ENCODE measurements around the gene MXRA8.
A peak's percentile ranks its signal among the peaks of the same experiment; 100 is the strongest.

MXRA8 gene

DNA sequence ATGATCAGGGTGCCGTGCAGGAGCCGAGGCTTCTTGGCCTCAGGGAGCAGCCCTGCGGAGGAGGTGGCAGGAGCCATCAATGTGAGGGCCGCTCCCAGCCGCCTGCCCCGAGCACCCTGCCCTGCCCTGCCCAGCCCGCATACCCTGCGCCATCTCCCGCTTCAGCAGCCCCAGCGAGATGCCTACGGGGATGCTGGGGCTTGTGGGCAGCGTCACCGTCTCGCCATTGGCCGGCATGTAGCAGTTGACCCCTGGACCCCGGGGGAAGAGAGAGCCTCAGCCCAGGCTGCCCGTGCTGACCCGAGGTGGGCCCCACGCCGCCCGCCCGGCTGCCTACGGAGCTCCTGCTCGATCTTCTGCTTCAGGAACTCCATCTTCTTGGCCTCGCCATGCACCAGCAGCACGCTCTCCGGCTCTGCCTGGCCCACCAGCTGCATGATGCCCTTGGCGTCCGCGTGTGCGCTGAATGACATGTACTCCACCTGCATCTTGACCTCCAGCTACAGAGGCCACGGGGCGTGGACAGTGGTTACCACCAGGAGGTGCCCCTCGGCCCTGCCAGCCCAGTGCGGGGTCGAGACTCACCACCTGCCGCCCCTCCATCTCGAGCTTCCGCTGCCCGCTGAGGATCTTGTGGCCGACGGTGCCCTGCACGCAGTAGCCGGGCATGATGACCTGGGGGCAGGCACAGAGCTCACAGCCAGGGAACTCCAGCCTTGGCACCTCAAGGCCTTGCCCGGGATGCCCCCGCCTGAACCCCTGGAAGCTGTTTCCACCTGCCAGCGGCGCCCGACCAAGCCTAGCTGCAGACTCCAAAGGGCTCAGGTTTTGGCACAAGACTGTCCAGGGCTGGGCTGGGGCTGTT is 45.7 kb downstream of the MXRA8 start:
- TF ChIP-seq, protein P1, sequence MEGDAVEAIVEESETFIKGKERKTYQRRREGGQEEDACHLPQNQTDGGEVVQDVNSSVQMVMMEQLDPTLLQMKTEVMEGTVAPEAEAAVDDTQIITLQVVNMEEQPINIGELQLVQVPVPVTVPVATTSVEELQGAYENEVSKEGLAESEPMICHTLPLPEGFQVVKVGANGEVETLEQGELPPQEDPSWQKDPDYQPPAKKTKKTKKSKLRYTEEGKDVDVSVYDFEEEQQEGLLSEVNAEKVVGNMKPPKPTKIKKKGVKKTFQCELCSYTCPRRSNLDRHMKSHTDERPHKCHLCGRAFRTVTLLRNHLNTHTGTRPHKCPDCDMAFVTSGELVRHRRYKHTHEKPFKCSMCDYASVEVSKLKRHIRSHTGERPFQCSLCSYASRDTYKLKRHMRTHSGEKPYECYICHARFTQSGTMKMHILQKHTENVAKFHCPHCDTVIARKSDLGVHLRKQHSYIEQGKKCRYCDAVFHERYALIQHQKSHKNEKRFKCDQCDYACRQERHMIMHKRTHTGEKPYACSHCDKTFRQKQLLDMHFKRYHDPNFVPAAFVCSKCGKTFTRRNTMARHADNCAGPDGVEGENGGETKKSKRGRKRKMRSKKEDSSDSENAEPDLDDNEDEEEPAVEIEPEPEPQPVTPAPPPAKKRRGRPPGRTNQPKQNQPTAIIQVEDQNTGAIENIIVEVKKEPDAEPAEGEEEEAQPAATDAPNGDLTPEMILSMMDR (IDR thresholded peaks at IDR 0.05; ENCODE audit: insufficient read depth, low read length, poor library complexity, severe bottlenecking) = no peak
- Histone ChIP-seq H3K4me3 (replicated peaks; ENCODE audit: low read depth, low read length) (no peak overlapping the region), H3K36me3 (ENCODE audit: control insufficient read depth, insufficient read depth, low read length) (peaks cover 28% of the 10 kb centered on the region), H3K27me3 (replicated peaks; ENCODE audit: control insufficient read depth, insufficient read depth, low read length) (no peaks in the 10 kb centered on the region)
- DNase-seq (ENCODE audit: extremely low read depth, insufficient read length) = no peak

DNA sequence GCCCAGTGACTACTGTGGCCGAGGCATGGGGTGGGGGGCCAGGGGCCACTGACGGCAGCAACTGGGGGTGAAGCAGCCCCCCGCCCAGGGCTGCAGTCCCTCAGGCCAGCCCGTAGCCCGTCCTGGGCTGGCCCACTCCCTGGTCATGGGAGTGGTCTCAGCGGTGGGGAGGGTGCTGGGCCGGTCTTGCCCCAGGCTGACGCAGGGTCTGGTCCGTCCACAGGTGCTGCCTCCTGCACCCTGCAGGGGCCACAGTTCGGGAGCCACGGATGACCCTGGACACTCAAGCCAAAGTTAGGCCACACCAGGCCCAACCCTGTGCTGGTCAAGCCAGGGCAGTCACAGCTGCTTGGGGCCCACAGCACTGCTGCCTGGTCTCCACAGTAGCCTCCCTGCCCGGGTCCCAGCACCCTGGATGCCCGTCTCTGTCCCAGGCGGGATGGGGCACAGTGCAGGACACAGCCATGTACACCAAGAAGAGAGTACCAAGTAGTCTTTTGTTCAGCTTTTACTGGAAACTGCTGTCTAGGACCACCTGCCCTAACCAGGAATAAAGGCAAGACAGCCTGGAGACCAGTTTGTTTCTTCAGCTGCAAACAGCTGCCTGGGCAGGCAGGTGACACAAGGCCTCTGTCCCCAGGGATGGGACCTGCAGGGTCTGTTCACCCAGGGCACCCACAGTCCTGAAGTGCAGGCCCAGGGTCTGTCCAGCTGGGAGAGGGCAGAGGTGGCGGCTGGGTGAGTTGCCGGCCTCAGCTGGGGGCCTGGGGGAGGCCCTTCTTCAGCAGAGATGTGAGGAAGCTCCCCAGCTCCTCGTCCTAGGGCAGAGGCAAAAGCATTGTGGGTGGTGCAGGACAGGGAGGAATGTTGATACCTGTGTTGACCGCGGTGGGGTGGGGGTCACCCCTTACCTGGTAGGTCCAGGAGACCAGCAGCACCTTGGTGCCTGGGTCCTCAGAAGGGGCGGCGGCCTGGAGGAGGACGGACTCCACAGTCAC is 46.9 kb downstream of the MXRA8 start:
- peaks cover 28% of the 10 kb centered on the region for H3K36me3 ChIP-seq (ENCODE audit: control insufficient read depth, insufficient read depth, low read length)
- no peaks in the 10 kb centered on the region for H3K27me3 ChIP-seq (replicated peaks; ENCODE audit: control insufficient read depth, insufficient read depth, low read length)
- TF ChIP-seq, protein P1 (IDR thresholded peaks at IDR 0.05; ENCODE audit: insufficient read depth, low read length, poor library complexity, severe bottlenecking) = no peak
- DNase-seq (ENCODE audit: extremely low read depth, insufficient read length) = no peak
- no peak overlapping the region for H3K4me3 ChIP-seq (replicated peaks; ENCODE audit: low read depth, low read length)

DNA sequence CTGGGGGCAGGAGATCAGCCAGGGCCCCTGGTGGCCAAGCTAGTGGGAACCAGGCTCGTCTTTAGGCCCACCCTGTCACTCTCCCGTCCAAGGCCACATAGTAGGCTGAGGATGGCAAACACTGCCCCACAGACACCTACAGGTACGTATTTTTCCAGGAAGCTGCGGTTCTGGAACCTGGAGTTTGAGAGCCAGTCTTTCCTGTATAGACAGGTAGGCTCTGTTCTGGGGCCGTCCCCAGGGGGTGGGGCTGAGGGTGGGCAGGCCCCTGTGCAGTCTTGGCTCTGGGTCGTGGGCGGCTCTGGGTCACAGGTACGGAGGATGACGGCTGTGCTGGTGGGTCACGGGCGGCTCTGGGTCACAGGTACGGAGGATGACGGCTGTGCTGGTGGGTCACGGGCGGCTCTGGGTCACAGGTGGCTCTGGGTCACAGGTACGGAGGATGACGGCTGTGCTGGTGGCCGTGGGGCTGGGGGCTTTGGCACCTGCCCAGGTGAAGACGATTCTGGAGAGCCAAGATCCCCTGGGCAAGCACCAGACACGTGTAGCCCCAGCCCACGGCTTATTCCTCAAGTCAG is 47.8 kb downstream of the MXRA8 start:
- Histone ChIP-seq H3K27me3 (replicated peaks; ENCODE audit: control insufficient read depth, insufficient read depth, low read length) (no peaks in the 10 kb centered on the region), H3K36me3 (ENCODE audit: control insufficient read depth, insufficient read depth, low read length) (peaks cover 28% of the 10 kb centered on the region), H3K4me3 (replicated peaks; ENCODE audit: low read depth, low read length) (no peak overlapping the region)
- no peak for DNase-seq (ENCODE audit: extremely low read depth, insufficient read length)
- TF ChIP-seq, protein P1 (IDR thresholded peaks at IDR 0.05; ENCODE audit: insufficient read depth, low read length, poor library complexity, severe bottlenecking) = no peak

DNA sequence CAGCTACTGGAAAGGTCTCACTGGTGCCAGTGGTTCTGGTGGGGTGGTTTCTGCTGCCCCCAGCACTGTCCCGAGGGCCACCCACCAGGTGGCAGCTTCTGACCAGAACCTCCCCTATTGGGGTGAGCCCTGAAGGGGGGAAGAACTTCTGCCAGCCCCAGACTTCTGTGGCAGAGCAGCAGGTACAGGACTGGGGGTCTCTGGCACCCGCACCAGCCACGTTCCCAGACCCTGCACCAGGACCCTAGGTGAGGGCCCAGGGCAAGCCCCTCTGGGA is 48.3 kb downstream of the MXRA8 start:
- no peak for DNase-seq (ENCODE audit: extremely low read depth, insufficient read length)
- Histone ChIP-seq H3K4me3 (replicated peaks; ENCODE audit: low read depth, low read length) (no peak overlapping the region; the same call in 1 of the 2 replicates), H3K36me3 (ENCODE audit: control insufficient read depth, insufficient read depth, low read length) (peaks cover 27% of the 10 kb centered on the region), H3K27me3 (replicated peaks; ENCODE audit: control insufficient read depth, insufficient read depth, low read length) (no peaks in the 10 kb centered on the region)
- TF ChIP-seq, protein P1 (IDR thresholded peaks at IDR 0.05; ENCODE audit: insufficient read depth, low read length, poor library complexity, severe bottlenecking) = no peak

GRCh38 chr1:1309251-1310108 is 48.9 kb downstream of the MXRA8 start:
- DNase-seq (ENCODE audit: extremely low read depth, insufficient read length) = no peak
- no peaks in the 10 kb centered on the region for H3K27me3 ChIP-seq (replicated peaks; ENCODE audit: control insufficient read depth, insufficient read depth, low read length)
- H3K4me3 ChIP-seq (replicated peaks; ENCODE audit: low read depth, low read length) = peak overlapping the region; percentile 87
- TF ChIP-seq, protein P1 (IDR thresholded peaks at IDR 0.05; ENCODE audit: insufficient read depth, low read length, poor library complexity, severe bottlenecking) = no peak
- H3K36me3 ChIP-seq (ENCODE audit: control insufficient read depth, insufficient read depth, low read length) = peaks cover 24% of the 10 kb centered on the region
